Inferior parietal cortex (tissue), 1 donor: ENCODE measurements around the gene PYGO2.

Experiments used
- DNase-seq: peaks from one replicate; pipeline ENCODE4 v3.0.0-alpha.2; 2016; ENCODE audit errors: extremely low spot score

PYGO2 gene

DNA sequence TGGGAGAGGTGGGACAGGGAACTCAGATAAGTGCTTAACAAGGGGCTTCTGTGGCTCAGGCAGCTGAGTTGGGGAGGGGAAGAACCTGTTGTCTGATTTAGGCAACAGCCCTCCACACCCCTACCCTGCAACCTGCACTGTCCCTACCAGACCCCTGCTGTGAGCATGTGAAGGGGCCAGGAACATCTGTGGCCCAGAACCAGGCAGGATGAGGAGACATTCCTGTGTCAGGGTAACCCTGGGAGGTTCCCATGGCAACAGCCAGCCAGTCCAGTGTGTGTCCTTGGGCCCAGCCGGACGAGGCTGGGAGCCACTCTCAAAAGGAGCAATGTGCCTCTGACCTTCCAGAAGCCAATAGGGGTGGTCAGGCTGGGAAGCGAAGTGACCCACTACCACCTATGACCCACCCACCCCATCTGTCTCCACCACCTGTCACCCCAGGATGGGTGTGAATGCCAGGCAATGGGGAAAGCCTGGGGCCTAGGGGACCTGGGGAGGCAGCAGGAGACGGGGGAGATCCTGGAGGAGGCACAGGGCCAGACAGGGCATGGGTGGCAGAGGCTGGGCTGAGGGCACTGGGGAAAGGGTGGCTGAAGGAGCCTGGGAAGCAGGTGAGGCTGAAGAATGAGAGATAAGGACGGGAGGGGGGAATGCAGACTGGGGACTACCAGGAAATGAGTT, 20.1 kb downstream of the PYGO2 start:
- no peak for DNase-seq

GRCh38 chr1:154940651-154941194, 20.9 kb downstream of the PYGO2 start:
- DNase-seq = no peak

DNA sequence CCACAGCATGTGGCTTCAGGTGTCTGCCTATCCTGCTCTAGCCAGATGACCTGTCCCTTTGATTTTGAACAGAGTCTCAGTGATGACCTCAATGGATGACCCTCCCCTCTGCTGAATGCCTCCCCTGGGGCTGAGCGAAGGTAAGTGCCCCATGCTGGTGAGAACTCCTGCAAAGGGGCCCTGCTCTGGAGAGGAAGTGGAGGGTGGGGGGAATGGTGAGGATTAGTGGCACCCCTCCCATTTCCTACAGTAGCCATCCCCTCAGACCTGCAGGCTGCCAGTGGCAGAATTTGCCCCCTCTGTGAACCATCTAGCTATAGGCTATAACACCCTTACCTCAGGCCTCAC, 21.4 kb downstream of the PYGO2 start:
- no peak for DNase-seq

GRCh38 chr1:154938604-154939399, 22.8 kb downstream of the PYGO2 start:
- no peak for DNase-seq

GRCh38 chr1:154937988-154938386, 23.6 kb downstream of the PYGO2 start:
- no peak for DNase-seq

GRCh38 chr1:154937085-154937987, 24.2 kb downstream of the PYGO2 start:
- DNase-seq = peak; percentile 91

DNA sequence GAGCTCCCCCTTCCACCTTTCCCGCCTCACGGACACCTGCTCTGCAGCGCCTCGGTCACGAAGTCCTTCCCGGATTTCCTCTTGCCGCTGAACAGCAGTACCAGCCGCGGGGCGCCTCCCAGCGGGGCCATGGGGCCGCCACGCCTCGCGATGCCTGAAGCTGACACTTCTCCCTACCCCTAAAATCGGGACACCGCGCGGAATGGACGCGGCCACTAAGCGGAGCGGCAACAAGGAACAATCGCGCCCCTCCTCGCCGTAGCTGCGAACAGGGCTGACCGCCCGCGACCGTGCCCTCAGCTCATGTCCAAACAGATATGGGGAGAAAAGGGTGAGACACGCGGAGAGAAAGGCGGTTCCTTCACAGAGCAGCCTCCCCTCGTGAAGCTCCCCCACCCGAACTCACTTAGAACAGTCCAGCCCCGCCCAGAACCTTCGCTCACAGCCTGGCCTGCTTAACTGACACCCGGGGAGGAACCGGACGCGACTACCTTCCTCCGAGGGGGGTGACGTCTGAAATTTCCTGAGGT, 25.0 kb downstream of the PYGO2 start, which contains the start of gene PMVK:
PMVK (minus strand) TSS at position 165 of the 530 bp plus-strand sequence; CDS start at position 131, 34 bp downstream.
- DNase-seq = peak; percentile 95

DNA sequence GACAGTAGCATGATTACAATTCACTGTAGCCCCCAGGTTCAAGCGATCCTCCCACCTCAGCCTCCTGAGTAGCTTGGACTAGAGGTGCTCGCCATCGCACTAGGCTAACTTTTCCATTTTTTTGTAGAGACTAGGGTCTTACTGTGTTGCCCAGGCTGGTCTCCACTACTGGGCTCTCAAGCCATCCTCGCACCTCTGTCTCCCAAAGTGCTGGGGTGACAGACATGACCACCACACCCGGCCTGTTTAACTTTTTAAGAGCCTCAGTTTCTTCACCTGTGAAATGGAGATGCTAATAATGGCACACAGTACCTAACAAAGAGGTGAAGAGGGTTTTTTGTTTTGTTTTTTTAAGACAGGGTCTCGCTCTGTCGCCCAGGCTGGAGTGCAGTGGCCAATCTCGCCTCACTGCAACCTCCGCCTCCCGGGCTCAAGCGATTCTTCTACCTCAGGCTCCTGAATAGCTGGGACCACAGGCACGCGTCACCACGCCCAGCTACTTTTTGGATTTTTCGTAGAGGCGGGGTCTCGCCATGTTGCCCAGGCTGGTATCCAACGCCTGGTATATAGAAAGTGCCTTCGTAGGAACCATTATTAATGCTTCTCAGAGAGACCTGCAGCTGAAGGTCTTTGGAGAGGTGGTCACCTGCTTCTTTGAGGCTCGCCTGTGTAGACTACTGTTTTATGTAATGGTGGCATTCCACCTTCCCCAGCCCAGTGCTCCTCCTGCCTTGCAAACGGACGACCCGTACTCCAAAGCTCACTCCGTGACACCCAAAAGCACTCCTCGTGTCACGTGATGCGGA, 25.6 kb downstream of the PYGO2 start:
- no peak for DNase-seq

DNA sequence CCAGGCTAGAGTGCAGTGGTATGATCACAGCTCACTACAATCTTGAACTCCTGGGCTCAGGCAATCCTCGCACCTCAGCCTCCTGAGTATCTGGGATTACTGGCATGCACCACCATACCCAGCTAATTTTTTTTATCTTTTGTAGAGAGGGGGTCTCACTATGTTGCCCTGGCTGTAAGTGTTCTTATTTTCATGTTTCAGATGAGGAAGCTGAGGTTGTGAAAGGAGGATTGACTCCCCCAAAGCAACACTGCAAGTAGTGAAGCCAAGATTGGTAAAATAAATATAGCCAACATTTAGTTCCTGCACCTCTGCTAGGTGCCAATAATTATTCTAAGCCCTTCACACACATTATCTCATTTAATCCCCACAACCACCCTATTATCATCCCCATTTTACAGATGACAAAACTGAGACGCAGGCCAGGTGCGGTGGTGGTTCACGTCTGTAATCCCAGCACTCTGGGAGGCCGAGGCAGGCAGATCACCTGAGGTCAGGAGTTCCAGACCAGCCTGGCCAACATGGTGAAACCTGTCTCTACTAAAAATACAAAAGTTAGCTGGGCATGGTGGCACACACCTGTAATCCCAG, 27.1 kb downstream of the PYGO2 start:
- no peak for DNase-seq

DNA sequence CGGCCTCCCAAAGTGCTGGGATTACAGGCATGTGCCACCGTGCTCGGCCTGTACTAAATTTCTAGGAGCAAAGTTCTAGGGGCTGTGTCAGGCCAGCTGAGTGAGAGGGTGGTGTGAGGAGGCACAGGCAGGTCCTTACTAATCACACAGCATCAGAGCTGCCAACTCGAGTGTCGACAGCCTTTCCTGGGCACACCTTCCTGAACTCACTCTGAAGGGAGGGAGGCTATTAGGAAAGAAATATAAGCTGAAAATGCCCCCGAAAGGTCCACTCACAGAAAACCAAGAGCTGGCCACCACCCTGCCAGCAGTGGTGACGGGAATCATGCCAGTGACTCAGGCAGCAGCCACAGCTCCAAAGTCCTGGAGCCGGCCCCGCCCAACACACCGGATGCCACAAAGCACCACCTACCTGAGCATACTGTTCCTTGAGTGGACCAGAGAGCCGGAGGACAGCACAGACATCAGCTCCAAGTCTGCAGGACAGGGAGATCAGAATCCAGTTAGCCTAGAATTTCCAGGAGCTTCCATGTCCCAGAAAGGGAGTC, 29.6 kb downstream of the PYGO2 start:
- no peak for DNase-seq

DNA sequence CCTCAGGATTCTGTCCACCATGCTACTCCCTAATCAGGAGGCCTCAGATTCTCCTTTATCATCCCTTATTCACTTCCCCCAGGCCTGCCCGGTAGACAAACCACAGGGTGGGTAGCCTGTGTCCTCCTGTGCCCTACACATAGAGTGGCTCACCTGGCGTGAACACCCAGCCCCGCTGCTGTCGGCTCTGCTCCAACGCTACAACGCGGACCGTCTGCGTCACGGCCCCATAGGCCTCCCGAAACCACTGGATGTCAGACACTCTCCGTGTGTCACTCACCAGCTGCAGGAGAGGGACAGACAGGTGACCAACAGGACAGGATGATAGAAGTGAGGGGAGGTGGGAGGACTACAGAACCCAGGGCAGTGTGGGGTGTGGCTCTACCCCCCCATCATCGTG, 35.4 kb downstream of the PYGO2 start:
- no peak for DNase-seq

GRCh38 chr1:154925335-154926170, 36.0 kb downstream of the PYGO2 start:
- DNase-seq = no peak

GRCh38 chr1:154923695-154924094, 37.9 kb downstream of the PYGO2 start:
- DNase-seq = no peak

GRCh38 chr1:154913273-154913672, 48.3 kb downstream of the PYGO2 start:
- no peak for DNase-seq

DNA sequence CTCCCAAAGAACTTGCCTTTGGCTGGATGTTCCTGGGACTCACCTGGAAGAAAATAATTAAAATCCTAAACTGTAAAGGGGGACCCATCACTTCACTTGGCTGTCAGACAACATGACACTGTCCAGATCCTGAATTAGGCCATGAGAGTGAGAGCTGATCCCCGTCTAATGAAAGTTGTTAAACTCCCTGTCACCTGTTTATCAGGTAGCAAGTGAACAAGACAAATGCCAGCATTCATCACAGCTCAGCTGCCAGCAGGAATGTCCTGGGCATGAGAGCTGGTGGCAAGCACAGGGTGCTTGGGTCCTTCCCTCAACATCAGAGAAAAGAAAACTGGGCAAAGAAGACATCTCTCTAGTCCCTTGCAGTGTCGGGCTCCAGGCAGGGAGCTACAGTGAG, 48.8 kb downstream of the PYGO2 start:
- no peak for DNase-seq

DNA sequence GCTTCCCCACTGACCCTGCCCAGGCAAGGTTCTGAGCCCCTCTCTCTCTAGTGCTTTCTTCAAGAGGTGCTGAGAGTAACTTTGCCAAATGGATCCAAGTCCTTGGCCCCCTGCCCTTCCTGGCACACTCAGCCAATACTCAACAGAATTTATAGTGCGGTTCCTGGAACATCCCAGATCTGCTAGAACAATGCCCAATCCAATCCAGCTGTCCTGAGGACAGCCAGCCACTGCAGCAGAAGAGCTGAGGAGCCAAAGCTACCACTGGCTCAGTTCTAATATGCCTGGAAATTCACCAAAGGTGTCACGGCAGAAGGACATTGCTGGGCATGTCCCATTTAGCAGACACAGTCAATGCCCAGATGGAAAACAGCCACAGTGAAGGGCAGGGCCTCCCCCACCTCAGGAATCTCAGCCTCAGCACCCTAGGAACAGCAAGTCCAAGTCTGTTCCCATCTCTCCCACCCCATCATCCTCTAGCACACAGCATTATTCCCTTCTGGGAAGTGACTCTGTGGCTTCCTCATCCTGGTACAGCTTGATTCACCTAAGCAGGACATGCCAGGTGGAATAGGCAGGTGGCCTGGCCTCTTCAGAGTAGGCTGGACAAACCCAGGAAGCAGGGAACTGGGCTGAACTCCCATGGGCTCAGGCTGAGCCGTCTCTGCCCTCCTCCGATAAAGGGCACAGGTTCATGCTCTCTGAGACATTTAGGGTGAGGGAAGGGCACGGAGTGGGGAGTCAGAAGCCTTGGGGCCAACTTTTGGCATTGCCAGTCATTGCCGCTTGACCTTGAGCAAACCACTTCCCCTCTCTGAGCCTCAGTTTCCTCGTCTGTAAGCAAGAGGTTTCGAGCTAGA, 49.7 kb downstream of the PYGO2 start:
- DNase-seq = no peak

GRCh38 chr1:154910851-154911250, 50.7 kb downstream of the PYGO2 start:
- no peak for DNase-seq

DNA sequence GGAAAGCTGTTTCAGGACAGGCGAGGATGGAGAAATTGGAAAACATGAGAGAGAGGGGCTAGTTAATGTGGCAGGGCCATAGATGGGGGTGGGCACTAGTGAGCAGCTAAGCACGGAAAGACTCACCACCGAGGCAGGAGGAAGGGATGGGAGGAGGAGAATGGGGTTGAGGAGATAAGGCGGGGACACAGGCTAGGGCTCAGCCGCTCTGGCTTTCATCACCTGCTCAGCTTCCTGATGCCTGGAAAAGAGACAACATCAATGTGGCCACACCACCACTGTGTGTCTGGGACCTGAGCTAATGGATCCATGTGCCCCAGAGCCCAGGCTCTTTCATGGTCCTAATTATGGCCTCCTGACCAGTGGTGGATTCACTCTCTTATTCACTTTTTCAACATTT, 52.6 kb downstream of the PYGO2 start:
- no peak for DNase-seq
